Measurements from ENCODE around the gene EHHADH.

Gene EHHADH

GRCh38 chr3:185162634-185163033 is 91.2 kb downstream of the EHHADH start:
- H3K27ac ChIP-seq, result no peak overlapping the region
- no peak for TF ChIP-seq CTCF (conservative IDR thresholded peaks at IDR 0.05)

- no peak overlapping the region for H3K27ac ChIP-seq
- TF ChIP-seq CTCF (conservative IDR thresholded peaks at IDR 0.05), result no peak
These were observed 92.1 kb downstream of the EHHADH start for GRCh38 chr3:185161761-185162160.

GRCh38 chr3:185157347-185157746 is 96.5 kb downstream of the EHHADH start:
- no peak for TF ChIP-seq CTCF (conservative IDR thresholded peaks at IDR 0.05)
- no peak overlapping the region for H3K27ac ChIP-seq

GRCh38 chr3:185155678-185156077 is 98.2 kb downstream of the EHHADH start:
- H3K27ac ChIP-seq, result no peak overlapping the region
- TF ChIP-seq CTCF (conservative IDR thresholded peaks at IDR 0.05), result no peak

- TF ChIP-seq CTCF (conservative IDR thresholded peaks at IDR 0.05), result no peak
- no peak overlapping the region for H3K27ac ChIP-seq
These were observed 99.8 kb downstream of the EHHADH start for GRCh38 chr3:185153861-185154629.

GRCh38 chr3:185153171-185153771 is 100.6 kb downstream of the EHHADH start:
- H3K27ac ChIP-seq, result no peak overlapping the region; the same call in 1 of the 2 replicates
- TF ChIP-seq CTCF (conservative IDR thresholded peaks at IDR 0.05), result no peak

GRCh38 chr3:185152410-185153170 is 101.3 kb downstream of the EHHADH start, which contains the start of gene C3orf70:
Gene C3orf70, minus strand, starts transcription at chr3:185153060. Its CDS starts 237 bp downstream, at chr3:185152823.
- H3K27ac ChIP-seq, result no peak within 1 kb of the TSS; the same call in 1 of the 2 replicates
- no peak for TF ChIP-seq CTCF (conservative IDR thresholded peaks at IDR 0.05)
